Measurements from ENCODE around the gene MINDY4. TPM values are rescaled to one million over a fixed set of nuclear protein-coding genes. Genes with fewer than 3 reads are reported as not detected.

Gene MINDY4
- total and polyA plus RNA-seq, 10 of the 15 experiments (the other 5 are each of a cell fraction or from before 2014, with no cell fraction given), result 0.10 to 0.90 (median 0.40) TPM

DNA sequence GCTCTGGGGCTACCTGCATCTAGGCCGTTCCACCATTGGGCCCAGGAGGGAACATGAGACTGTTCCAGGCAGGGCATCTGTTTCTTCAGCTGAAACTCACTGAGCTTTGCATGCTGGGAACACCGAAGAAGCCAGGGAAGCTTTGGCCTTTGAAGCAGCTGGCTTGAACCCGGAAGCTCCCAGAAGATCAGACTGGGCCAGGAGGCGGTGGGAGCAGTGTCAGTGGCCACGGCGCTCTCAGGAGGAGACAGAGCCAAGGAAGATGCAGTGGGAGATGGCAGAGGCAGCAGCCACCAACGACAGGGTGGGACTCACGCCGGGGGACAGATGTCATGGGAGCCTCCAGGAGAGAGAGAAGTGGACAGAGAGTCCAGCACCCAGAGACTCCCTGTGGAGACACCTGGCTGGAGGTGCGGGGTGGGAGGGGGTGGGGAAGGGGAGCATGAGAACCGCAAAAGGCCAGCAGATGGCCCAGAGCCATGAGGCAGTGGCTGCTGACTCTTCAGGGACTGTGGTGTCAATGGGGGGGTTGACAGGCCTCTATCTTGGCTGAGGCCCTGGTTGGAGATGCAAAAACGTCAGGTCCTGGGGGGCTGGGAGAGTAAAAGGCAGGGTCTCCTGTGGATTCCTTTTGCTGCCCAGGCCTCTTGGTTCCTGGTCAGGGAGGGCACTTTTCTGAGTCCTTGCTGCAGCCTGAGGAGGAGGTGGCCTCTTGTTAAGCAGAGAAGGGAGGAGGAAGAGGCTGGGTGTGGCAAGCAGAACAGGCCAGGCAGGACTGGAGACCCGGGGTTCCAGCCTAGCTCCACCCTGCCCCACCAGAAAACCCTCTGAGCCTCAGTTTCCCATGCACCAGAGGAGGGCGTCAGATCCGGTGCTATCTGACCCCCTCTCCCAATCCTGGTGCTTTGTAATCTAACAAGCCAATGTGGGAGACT, 134.1 kb downstream of the MINDY4 start:
- FAIRE-seq, result no peak
- no peak for ATAC-seq
- Histone ChIP-seq H3K36me3 (ENCODE audit: control insufficient read depth in 2 of 2, insufficient read depth in 2 of 2, low read length in 1 of 2) (no peaks in the 10 kb centered on the region), H3K9me3 (replicated peaks; ENCODE audit: control insufficient read depth, insufficient read depth, low read length) (no peaks in the 10 kb centered on the region), H3K27ac (ENCODE audit: control insufficient read depth, insufficient read depth) (no peak overlapping the region), H2AFZ (ENCODE audit: control insufficient read depth, low read depth, low read length) (no peak overlapping the region), H3K79me2 (ENCODE audit: control insufficient read depth, insufficient read depth, low read length) (no peaks in the 10 kb centered on the region), H4K20me1 (ENCODE audit: control insufficient read depth, insufficient read depth) (no peaks in the 10 kb centered on the region), H3K4me2 (ENCODE audit: control insufficient read depth, insufficient read depth) (no peak overlapping the region), H3K4me1 (ENCODE audit: control insufficient read depth, insufficient read depth, low read length) (no peaks in the 10 kb centered on the region), H3K9ac (ENCODE audit: control insufficient read depth, insufficient read depth, low read length) (no peak overlapping the region), H3K27me3 (replicated peaks in 1 of 2; ENCODE audit: control insufficient read depth in 2 of 2, insufficient read depth in 2 of 2, low read length in 1 of 2) (0 out of 4 replicates have a peak, but pooled peaks cover 0 to 2% of the 10 kb centered on the region in 2 experiments), H3K4me3 (no peak overlapping the region)
- POLR2A ChIA-PET, result no interaction called here
- RAD21 ChIA-PET (ENCODE audit: unreplicated experiment), result no interaction called here
- DNase-seq (ENCODE audit: low read depth, low spot score), result no peak
- SMC1A ChIA-PET (ENCODE audit: uncharacterized antibody, unreplicated experiment), result no interaction called here
- TF ChIP-seq PAX8 (IDR thresholded peaks at IDR 0.05) (no peak), FOS (IDR thresholded peaks at IDR 0.05; ENCODE audit: borderline replicate concordance, extremely low read depth, insufficient read length) (no peak), RUNX3 (IDR thresholded peaks at IDR 0.05; ENCODE audit: low read length) (no peak), SPI1 (IDR thresholded peaks at IDR 0.05; ENCODE audit: borderline replicate concordance, insufficient read depth, low read depth, low read length) (no peak), MEF2A (IDR thresholded peaks at IDR 0.05; ENCODE audit: insufficient read depth, low read depth, low read length) (no peak), NR2C1 (IDR thresholded peaks at IDR 0.05) (no peak)
- CTCF ChIA-PET, result no interaction called here
- WGBS (ENCODE audit: insufficient coverage, insufficient replicate concordance, low lambda C conversion rate, missing lambda C conversion rate), result 28% methylated on average over 13 of the region's 15 CpGs
- intact Hi-C loops (cut with micrococcal nuclease; ENCODE audit: unreplicated experiment) (no loop called here), in situ Hi-C loops (cut with MboI) (no loop called here)
- BruUV-seq (replicated peaks), result no TSS peak

GRCh38 chr7:30906014-30906413, 134.8 kb downstream of the MINDY4 start:
- SMC1A ChIA-PET (ENCODE audit: uncharacterized antibody, unreplicated experiment), result no interaction called here
- CTCF ChIA-PET, result no interaction called here
- ATAC-seq (no peak), FAIRE-seq (no peak), DNase-seq (ENCODE audit: low read depth, low spot score) (no peak)
- Histone ChIP-seq H2AFZ (ENCODE audit: control insufficient read depth, low read depth, low read length) (no peak overlapping the region), H3K79me2 (ENCODE audit: control insufficient read depth, insufficient read depth, low read length) (no peaks in the 10 kb centered on the region), H3K27ac (ENCODE audit: control insufficient read depth, insufficient read depth) (no peak overlapping the region), H3K4me3 (no peak overlapping the region), H3K36me3 (ENCODE audit: control insufficient read depth in 2 of 2, insufficient read depth in 2 of 2, low read length in 1 of 2) (no peaks in the 10 kb centered on the region), H3K4me1 (ENCODE audit: control insufficient read depth, insufficient read depth, low read length) (no peaks in the 10 kb centered on the region), H4K20me1 (ENCODE audit: control insufficient read depth, insufficient read depth) (no peaks in the 10 kb centered on the region), H3K27me3 (replicated peaks in 1 of 2; ENCODE audit: control insufficient read depth in 2 of 2, insufficient read depth in 2 of 2, low read length in 1 of 2) (no peaks in the 10 kb centered on the region), H3K9me3 (replicated peaks; ENCODE audit: control insufficient read depth, insufficient read depth, low read length) (no peaks in the 10 kb centered on the region), H3K9ac (ENCODE audit: control insufficient read depth, insufficient read depth, low read length) (no peak overlapping the region), H3K4me2 (ENCODE audit: control insufficient read depth, insufficient read depth) (no peak overlapping the region)
- in situ Hi-C loops (cut with MboI), result no loop called here
- POLR2A ChIA-PET, result no interaction called here
- intact Hi-C loops (cut with micrococcal nuclease; ENCODE audit: unreplicated experiment), result no loop called here
- BruUV-seq (replicated peaks), result no TSS peak
- 39% methylated on average over 7 of the region's 7 CpGs for WGBS (ENCODE audit: insufficient coverage, insufficient replicate concordance, low lambda C conversion rate, missing lambda C conversion rate)
- RAD21 ChIA-PET (ENCODE audit: unreplicated experiment), result no interaction called here
- no peak for TF ChIP-seq NBN (IDR thresholded peaks at IDR 0.05)
- no peak for TF ChIP-seq SMAD5 (IDR thresholded peaks at IDR 0.05; ENCODE audit: low read depth)
- TF ChIP-seq NR2C1 (IDR thresholded peaks at IDR 0.05), result no peak
- TF ChIP-seq, protein P1, sequence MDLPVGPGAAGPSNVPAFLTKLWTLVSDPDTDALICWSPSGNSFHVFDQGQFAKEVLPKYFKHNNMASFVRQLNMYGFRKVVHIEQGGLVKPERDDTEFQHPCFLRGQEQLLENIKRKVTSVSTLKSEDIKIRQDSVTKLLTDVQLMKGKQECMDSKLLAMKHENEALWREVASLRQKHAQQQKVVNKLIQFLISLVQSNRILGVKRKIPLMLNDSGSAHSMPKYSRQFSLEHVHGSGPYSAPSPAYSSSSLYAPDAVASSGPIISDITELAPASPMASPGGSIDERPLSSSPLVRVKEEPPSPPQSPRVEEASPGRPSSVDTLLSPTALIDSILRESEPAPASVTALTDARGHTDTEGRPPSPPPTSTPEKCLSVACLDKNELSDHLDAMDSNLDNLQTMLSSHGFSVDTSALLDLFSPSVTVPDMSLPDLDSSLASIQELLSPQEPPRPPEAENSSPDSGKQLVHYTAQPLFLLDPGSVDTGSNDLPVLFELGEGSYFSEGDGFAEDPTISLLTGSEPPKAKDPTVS (IDR thresholded peaks at IDR 0.05; ENCODE audit: low read depth, low read length), result no peak
- TF ChIP-seq BCL3 (IDR thresholded peaks at IDR 0.05; ENCODE audit: borderline replicate concordance, insufficient read depth, low read depth, low read length, poor library complexity, severe bottlenecking), result no peak
- no peak for TF ChIP-seq ASH2L (IDR thresholded peaks at IDR 0.05; ENCODE audit: borderline replicate concordance, low read depth)
- TF ChIP-seq SIX5 (IDR thresholded peaks at IDR 0.05; ENCODE audit: low read depth, low read length, severe bottlenecking), result no peak
- no peak for TF ChIP-seq ATF7 (IDR thresholded peaks at IDR 0.05; ENCODE audit: low read depth)
- TF ChIP-seq, protein P2, sequence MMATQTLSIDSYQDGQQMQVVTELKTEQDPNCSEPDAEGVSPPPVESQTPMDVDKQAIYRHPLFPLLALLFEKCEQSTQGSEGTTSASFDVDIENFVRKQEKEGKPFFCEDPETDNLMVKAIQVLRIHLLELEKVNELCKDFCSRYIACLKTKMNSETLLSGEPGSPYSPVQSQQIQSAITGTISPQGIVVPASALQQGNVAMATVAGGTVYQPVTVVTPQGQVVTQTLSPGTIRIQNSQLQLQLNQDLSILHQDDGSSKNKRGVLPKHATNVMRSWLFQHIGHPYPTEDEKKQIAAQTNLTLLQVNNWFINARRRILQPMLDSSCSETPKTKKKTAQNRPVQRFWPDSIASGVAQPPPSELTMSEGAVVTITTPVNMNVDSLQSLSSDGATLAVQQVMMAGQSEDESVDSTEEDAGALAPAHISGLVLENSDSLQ (IDR thresholded peaks at IDR 0.05), result no peak
